K562 (cell line): ENCODE results near the gene NISCH. TPM values are rescaled to one million over a fixed set of nuclear protein-coding genes. Genes with fewer than 3 reads are reported as not detected.

Experiments used
- ATAC-seq: fragments of 200-7000 bp; cut with Tn5 transposase; 3 replicates; pipeline ENCODE4 v1.9.1; 2020; ENCODE audit warnings: moderate library complexity
- BruUV-seq: library from RNA; stranded (reverse); fragments of 400-500 nt; replicated peaks from 2 replicates; lab custom pipeline; 2021; lab: Mats Ljungman, UMichigan
- CTCF ChIA-PET: fragments of 300-600 bp; formaldehyde crosslinking; extraction: SDS; loops from one replicate; lab custom pipeline; 2021; ENCODE audit warnings: low intra/inter-chr PET ratio; lab: Yijun Ruan, JAX
- POLR2A ChIA-PET: fragments of 300-600, 350-650 bp; sonication (Branson Sonifier 250); formaldehyde crosslinking; extraction: SDS; loops from one replicate; lab custom pipeline; 2021; ENCODE audit warnings: antibody characterized with exemption, inconsistent platforms; lab: Yijun Ruan, JAX
- DNase-seq, 4 experiments: peaks; one replicate each; pipeline versions ENCODE4 v3.0.0 to v3.0.0-alpha.2; 2011 to 2018; ENCODE audit warnings: low spot score in 3 of 4, mixed read lengths in 3 of 4; ENCODE audit errors: extremely low read depth in 1 of 4
- FAIRE-seq: peaks from 2 replicates; lab custom pipeline; 2011; peaks lifted over from hg19 to GRCh38; lab: Jason Lieb, UNC
- H2AFZ ChIP-seq: 2 replicates; pipeline ENCODE4 v1.6.0; 2011; ENCODE audit warnings: low read depth, low read length, control low read depth, inconsistent platforms
- H3K27ac ChIP-seq: fragments of 200-600 bp; 3 replicates; pipeline ENCODE4 v1.8.0; 2011; ENCODE audit warnings: low read depth, mild to moderate bottlenecking, control low read depth, inconsistent platforms, low read length, moderate library complexity, mixed read lengths; ENCODE audit errors: extremely low read depth
- H3K27me3 ChIP-seq, 2 experiments: fragments of 300-600 bp in 1 of 2; 2 replicates in 1 of 2; 3 replicates in 1 of 2; pipeline versions ENCODE4 v1.6.0 to v1.8.0; 2011; ENCODE audit warnings: inconsistent platforms in 2 of 2, low read length in 2 of 2, mild to moderate bottlenecking in 1 of 2, mixed read lengths in 1 of 2, moderate library complexity in 1 of 2; ENCODE audit not compliant: control insufficient read depth in 2 of 2, insufficient read depth in 2 of 2
- H3K36me3 ChIP-seq: fragments of 300-600 bp; 3 replicates; pipeline ENCODE4 v1.8.0; 2011; ENCODE audit warnings: mild to moderate bottlenecking, low read length, inconsistent platforms; ENCODE audit not compliant: control insufficient read depth, insufficient read depth
- H3K4me1 ChIP-seq, 2 experiments: fragments of 200-600 bp in 1 of 2; replicated peaks in 1 of 2; 2 replicates in 1 of 2; 3 replicates in 1 of 2; pipeline versions ENCODE4 v1.5.1 to v1.8.0; 2011; ENCODE audit warnings: inconsistent platforms in 2 of 2, low read length in 2 of 2, mild to moderate bottlenecking in 1 of 2, mixed read lengths in 1 of 2, moderate library complexity in 1 of 2; ENCODE audit not compliant: control insufficient read depth in 2 of 2, insufficient read depth in 2 of 2
- H3K4me2 ChIP-seq: 2 replicates; pipeline ENCODE4 v1.6.1; 2011; ENCODE audit warnings: low read length, control low read depth, inconsistent platforms, mixed read lengths; ENCODE audit not compliant: insufficient read depth
- H3K4me3 ChIP-seq: fragments of 200-600 bp; sonication (generic), shearing (Covaris generic); 2 replicates; pipeline ENCODE4 v1.5.1; 2016; ENCODE audit warnings: control low read depth, inconsistent platforms
- H3K79me2 ChIP-seq: fragments of 200-600 bp; 3 replicates; pipeline ENCODE4 v1.8.0; 2011; ENCODE audit warnings: low read length, inconsistent platforms; ENCODE audit not compliant: control insufficient read depth, insufficient read depth
- H3K9ac ChIP-seq, 2 experiments: 2 replicates each; pipeline versions ENCODE4 v1.6.0 to v1.6.1; 2011; ENCODE audit warnings: low read depth in 2 of 2, low read length in 2 of 2, control low read depth in 1 of 2, inconsistent platforms in 1 of 2, mild to moderate bottlenecking in 1 of 2, mixed read lengths in 1 of 2; ENCODE audit not compliant: insufficient read depth in 1 of 2
- H3K9me1 ChIP-seq: one replicate; pipeline ENCODE4 v1.6.0; 2011; ENCODE audit warnings: inconsistent platforms, mild to moderate bottlenecking, low read length, moderate library complexity; ENCODE audit not compliant: control insufficient read depth, insufficient read depth
- H3K9me3 ChIP-seq: replicated peaks from 2 replicates; pipeline ENCODE4 v1.5.1; 2011; ENCODE audit warnings: low read depth, low read length, inconsistent platforms; ENCODE audit not compliant: control insufficient read depth, insufficient read depth
- H4K20me1 ChIP-seq: replicated peaks from 2 replicates; pipeline ENCODE4 v1.6.1; 2011; ENCODE audit warnings: low read length, inconsistent platforms, mixed read lengths; ENCODE audit not compliant: control insufficient read depth, insufficient read depth
- CREB1 ChIP-seq, 2 experiments: sonication (generic) in 1 of 2; formaldehyde crosslinking in 1 of 2; IDR thresholded peaks; 2 replicates each; pipeline versions ENCODE4 v1.6.1 to v1.8.0; 2012 to 2022; ENCODE audit warnings: inconsistent platforms in 1 of 2, mild to moderate bottlenecking in 1 of 2, missing genetic modification reagents in 1 of 2, moderate library complexity in 1 of 2
- RBFOX2 ChIP-seq: fragments of 200-400 bp; formaldehyde crosslinking; IDR thresholded peaks from 2 replicates; pipeline ENCODE4 v1.6.1; 2017; ENCODE audit warnings: low read depth, mild to moderate bottlenecking, low read length, moderate library complexity
- USF1 ChIP-seq: sonication (generic); formaldehyde crosslinking; IDR thresholded peaks from 2 replicates; pipeline ENCODE4 v1.9.0; 2022; ENCODE audit warnings: mild to moderate bottlenecking, missing genetic modification reagents
- WGBS: fragments of 100-300 bp; shearing (Covaris generic); methylation state at CpG from one replicate; pipeline ENCODE4 v1.1.6; 2016; ENCODE audit warnings: low coverage, mixed read lengths; ENCODE audit not compliant: insufficient coverage; ENCODE audit errors: missing lambda C conversion rate; 5-methylcytosine and 5-hydroxymethylcytosine counted together
- in situ Hi-C: fragments of 300-500 bp; cut with MboI; formaldehyde crosslinking; loops from 4 replicates; pipeline ENCODE4 v1.15.0; 2018; ENCODE audit warnings: inconsistent platforms, mixed read lengths
- intact Hi-C: fragments of 100-400 bp; cut with micrococcal nuclease; formaldehyde crosslinking; loops from 2 replicates; pipeline ENCODE4 v1.14.2; 2022
- polyA plus RNA-seq, 8 experiments: library from polyadenylated mRNA; depleted of rRNA in 4 of 8; stranded (reverse) in 5 of 8; unstranded in 3 of 8; fragments of >200 nt; fragmentation: Nextera tagmentation in 2 of 8; fragmentation: Illumina TruSeq in 1 of 8; extraction: Ambion mirVana in 2 of 8; extraction: Trizol in 1 of 8; gene quantifications; 2 replicates each; pipeline versions ENCODE4 v1.2.1 to v1.2.3, GENCODE V29; 2011 to 2014; ENCODE audit warnings: inconsistent platforms in 1 of 8, missing spikeins in 1 of 8
- total RNA-seq, 7 experiments: library from RNA; depleted of rRNA in 6 of 7; stranded (reverse); fragments of >200 nt in 6 of 7; fragmentation: Illumina TruSeq in 2 of 7; extraction: Trizol in 2 of 7; gene quantifications; 2 replicates each; pipeline versions ENCODE4 v1.2.1 to v1.2.3, GENCODE V29; 2011 to 2021; ENCODE audit warnings: low replicate concordance in 1 of 7

NISCH gene
- total and polyA plus RNA-seq, 9 of the 15 experiments (the other 6 are each of a cell fraction or from before 2014, with no cell fraction given): 0.44 to 43.5 (median 23.4) TPM

- no peak for TF ChIP-seq USF1
- TF ChIP-seq, all 486 proteins: peak for 0
These were observed 71.8 kb downstream of the NISCH start (continued) for GRCh38 chr3:52527039-52527731.

- Histone ChIP-seq H2AFZ (no peak overlapping the region), H3K4me2 (no peak overlapping the region), H3K9me3 (no peaks in the 10 kb centered on the region), H4K20me1 (peaks cover 12% of the 10 kb centered on the region; the same call in 1 of the 2 replicates), H3K9me1 (peaks cover 17% of the 10 kb centered on the region), H3K9ac (peak overlapping the region in 1 of 2 experiments; percentile 45; a peak in 1 of 4 replicates), H3K36me3 (peaks cover 86% of the 10 kb centered on the region; the same call in 2 of the 3 replicates), H3K27ac (no peak overlapping the region), H3K79me2 (peaks cover 40% of the 10 kb centered on the region), H3K27me3 (no peaks in the 10 kb centered on the region), H3K4me3 (no peak overlapping the region), H3K4me1 (peaks cover 12 to 60% of the 10 kb centered on the region in 2 experiments)
- in situ Hi-C loops (no loop called here), intact Hi-C loops (no loop called here)
- whole genome bisulfite sequencing: 88% methylated on average over 14 of the region's 18 CpGs
- ChIA-PET CTCF (no interaction called here), POLR2A (interaction anchor here (0.7 kb wide), 1 partner anchor 16 kb away, joined by 3 read pairs; no protein-coding TSS in a partner anchor)
- TF ChIP-seq RBFOX2 (peak; percentile 41; the same call in 1 of the 2 replicates), CREB1 (IDR thresholded peaks at IDR 0.05) (no peak), CREB1 (CRISPR knock-in tag; IDR thresholded peaks at IDR 0.05) (no peak)
- no TSS peak for BruUV-seq
- DNase-seq (no peak), ATAC-seq (no peak), FAIRE-seq (no peak)
These were observed 72.6 kb downstream of the NISCH start for GRCh38 chr3:52527732-52528585.
